ENCODE data around the gene ARMCX2. TPM values are rescaled to one million over a fixed set of nuclear protein-coding genes. Genes with fewer than 3 reads are reported as not detected.

Gene ARMCX2
- 98.9 and 109 TPM in 2 replicates for total RNA-seq (2012; rRNA removed)
- 47.4 and 63.6 TPM in 2 replicates for polyA plus RNA-seq (2012; rRNA removed)
- 30.3 and 37.7 TPM in 2 replicates for polyA plus RNA-seq (2012; cell fraction: cytosol; rRNA removed)
- 107 and 109 TPM in 2 replicates for polyA plus RNA-seq (2012; cell fraction: nucleus; rRNA removed; ENCODE audit: low replicate concordance)
- Bru-seq, nascent RNA, result percentile 74 among the genes with signal in this experiment
- BruChase-seq, experiment 1, labeled RNA remaining after a 6-hour chase, result percentile 88 among the genes with signal in this experiment
- BruChase-seq, experiment 2, labeled RNA remaining after a 2-hour chase, result percentile 93 among the genes with signal in this experiment
- long read RNA-seq, transcript ARMCX2-208 (6 exons, 758 nt), result minor isoform, 8 of 134 reads
- long read RNA-seq, transcript ARMCX2-211 (6 exons, 612 nt), result minor isoform, 8 of 134 reads
- long read RNA-seq, transcript ARMCX2-203 (6 exons, 2,674 nt), result major isoform, 36 of 134 reads
- long read RNA-seq, transcript ARMCX2-207 (6 exons, 821 nt), result minor isoform, 9 of 134 reads
- long read RNA-seq, partial matches to known transcripts, result 32 of 134 reads
- long read RNA-seq, other reads (novel, unspliced or antisense), result 35 of 134 reads

GRCh38 chrX:101659601-101660063, at the start of gene ARMCX2:
TSS of gene ARMCX2 (minus strand) at chrX:101659850. CDS start at chrX:101657588, 2,262 bp downstream.
- 19% methylated on average over 11 of the region's 22 CpGs; no CpG with 5 or more reads in 1 of the 2 experiments for WGBS, 2 experiments (ENCODE audit: extremely low coverage in 2 of 2, insufficient read length in 1 of 2)
- Histone ChIP-seq H4K20me1 (ENCODE audit: insufficient read depth, low read length) (no peaks in the 10 kb centered on the region; the same call in 1 of the 2 replicates), H3K56ac (ENCODE audit: extremely low read depth, insufficient read depth, low read length) (peak within 1 kb of the TSS; percentile 42; the same call in 1 of the 2 replicates), H3K27me3 (ENCODE audit: control insufficient read depth, insufficient read depth, low read length) (peaks cover 17% of the 10 kb centered on the region), H2AK5ac (ENCODE audit: low read depth, low read length) (no peak within 1 kb of the TSS; the same call in 1 of the 2 replicates), H2BK120ac (ENCODE audit: low read depth, low read length) (no peak within 1 kb of the TSS), H2AFZ (replicated peaks; ENCODE audit: low read length, poor library complexity) (peak within 1 kb of the TSS; percentile 93), H3K18ac (ENCODE audit: low read depth, low read length) (peak within 1 kb of the TSS; percentile 87), H3K23ac (ENCODE audit: low read depth, low read length) (no peak within 1 kb of the TSS), H2BK15ac (ENCODE audit: low read depth, low read length) (no peak within 1 kb of the TSS), H3K36me3 (ENCODE audit: control insufficient read depth, insufficient read depth, low read length) (peaks cover 15% of the 10 kb centered on the region; the same call in 1 of the 2 replicates), H3K27ac (ENCODE audit: insufficient read depth, low read length) (peak within 1 kb of the TSS; percentile 82), H2BK5ac (ENCODE audit: low read depth, low read length, poor library complexity, severe bottlenecking) (peak within 1 kb of the TSS; percentile 53), H3K9ac (ENCODE audit: low read depth, low read length) (peak within 1 kb of the TSS; percentile 92), H3K4me2 (ENCODE audit: low read depth, low read length) (peak within 1 kb of the TSS; percentile 91), H4K91ac (ENCODE audit: insufficient read depth, low read depth, low read length) (peak within 1 kb of the TSS; percentile 41), H2AK9ac (replicated peaks; ENCODE audit: low read depth, low read length, poor library complexity) (peak within 1 kb of the TSS; percentile 76), H3K9me3 (ENCODE audit: control insufficient read depth, insufficient read depth, low read length) (no peaks in the 10 kb centered on the region), H3K4me3 (ENCODE audit: insufficient read depth, low read depth, low read length) (peak within 1 kb of the TSS; percentile 98), H3K14ac (replicated peaks; ENCODE audit: low read depth, low read length) (peak within 1 kb of the TSS; percentile 83; the same call in 1 of the 2 replicates), H4K5ac (ENCODE audit: low read depth, low read length) (peak within 1 kb of the TSS; percentile 78; the same call in 1 of the 2 replicates), H3K9me1 (ENCODE audit: insufficient read depth, low read length) (peaks cover 4% of the 10 kb centered on the region; the same call in 1 of the 2 replicates), H2BK20ac (ENCODE audit: low read depth, low read length) (no peak within 1 kb of the TSS), H3K79me1 (ENCODE audit: low read depth in 1 of 2, low read length in 2 of 2) (peaks cover 0 to 3% of the 10 kb centered on the region in 2 experiments; a peak in 2 of 4 replicates), H4K8ac (ENCODE audit: low read depth in 2 of 2, low read length in 2 of 2) (peak within 1 kb of the TSS; percentile 36 to 69; a peak in 2 of 4 replicates), H3K4me1 (ENCODE audit: control insufficient read depth, insufficient read depth, low read length) (peaks cover 1% of the 10 kb centered on the region), H3K4ac (ENCODE audit: low read depth, low read length) (peak within 1 kb of the TSS; percentile 48)
- CTCF ChIA-PET, result no interaction called here
- ATAC-seq (ENCODE audit: low read depth) (peak; percentile 71), DNase-seq (peak; percentile 69)
- TF ChIP-seq RAD21 (IDR thresholded peaks at IDR 0.05; ENCODE audit: low read length) (no peak), MAFK (IDR thresholded peaks at IDR 0.05; ENCODE audit: low read depth, low read length) (no peak), MXI1 (IDR thresholded peaks at IDR 0.05; ENCODE audit: borderline replicate concordance, low read depth, low read length) (no peak), FOS (IDR thresholded peaks at IDR 0.05; ENCODE audit: low read depth, low read length) (no peak), CEBPB (IDR thresholded peaks at IDR 0.05; ENCODE audit: low read depth, low read length) (0 out of 2 replicates have a peak, but pooled peaks have one; percentile 11), USF2 (IDR thresholded peaks at IDR 0.05; ENCODE audit: low read depth, low read length) (peak; percentile 95), POLR2A (IDR thresholded peaks at IDR 0.05; ENCODE audit: low read depth, low read length) (peak; percentile 80)
- dilution Hi-C loops (cut with HindIII; ENCODE audit: low sequenced_read_pairs, unreplicated experiment) (no loop called here), intact Hi-C loops (cut with micrococcal nuclease) (no loop called here), in situ Hi-C loops (cut with MboI; ENCODE audit: low sequenced_read_pairs) (no loop called here)
- POLR2A ChIA-PET (ENCODE audit: unreplicated experiment), result interaction anchor here (0.6 kb wide), 1 partner anchor 37 kb away, joined by 3 read pairs; no protein-coding TSS in a partner anchor
- BruUV-seq (replicated peaks), result no TSS peak

All from IMR-90 (cell line).